ENCODE measurements around the gene NAA16. TPM values are rescaled to one million over a fixed set of nuclear protein-coding genes. Genes with fewer than 3 reads are reported as not detected.

NAA16 gene
- total and polyA plus RNA-seq, 4 donors = 5.0 to 65.6 (median 16.4) TPM

- Histone ChIP-seq H3K27ac (ENCODE audit: low read depth in 1 of 2, low read length in 1 of 2) (no peak overlapping the region), H3K27me3 (ENCODE audit: control insufficient read depth in 3 of 3, insufficient read depth in 3 of 3, low read length in 2 of 3) (no peaks in the 10 kb centered on the region), H3K9ac (ENCODE audit: insufficient read depth in 1 of 2, low read length in 2 of 2) (no peak overlapping the region), H3K4me3 (no peak overlapping the region), H3K4me1 (ENCODE audit: control insufficient read depth in 5 of 5, insufficient read depth in 5 of 5, low read length in 5 of 5) (no peaks in the 10 kb centered on the region), H3K9me3 (ENCODE audit: control insufficient read depth in 4 of 4, insufficient read depth in 3 of 4, low read length in 3 of 4) (peaks cover 0 to 4% (median 0%) of the 10 kb centered on the region in 4 donors), H3K36me3 (ENCODE audit: control insufficient read depth in 4 of 4, insufficient read depth in 4 of 4, low read length in 4 of 4) (no peaks in the 10 kb centered on the region)
- DNase-seq (no peak), ATAC-seq (ENCODE audit: insufficient read depth, low FRiP score) (no peak)
- TF ChIP-seq CTCF (IDR thresholded peaks at IDR 0.05; ENCODE audit: control extremely low read depth, extremely low read depth) = no peak
- WGBS, 2 donors = 81 to 88% methylated on average over 3 of the region's 3 CpGs
These were observed 14.0 kb upstream of the NAA16 start for GRCh38 chr13:41296879-41297646.

GRCh38 chr13:41299316-41300094 lies 11.6 kb upstream of the NAA16 start:
- Histone ChIP-seq H3K27ac (ENCODE audit: low read depth in 1 of 2, low read length in 1 of 2) (no peak overlapping the region), H3K27me3 (ENCODE audit: control insufficient read depth in 3 of 3, insufficient read depth in 3 of 3, low read length in 2 of 3) (no peaks in the 10 kb centered on the region), H3K4me1 (ENCODE audit: control insufficient read depth in 5 of 5, insufficient read depth in 5 of 5, low read length in 5 of 5) (no peaks in the 10 kb centered on the region), H3K9ac (ENCODE audit: insufficient read depth in 1 of 2, low read length in 2 of 2) (no peak overlapping the region), H3K36me3 (ENCODE audit: control insufficient read depth in 4 of 4, insufficient read depth in 4 of 4, low read length in 4 of 4) (no peaks in the 10 kb centered on the region), H3K4me3 (no peak overlapping the region), H3K9me3 (ENCODE audit: control insufficient read depth in 4 of 4, insufficient read depth in 3 of 4, low read length in 3 of 4) (no peaks in the 10 kb centered on the region)
- WGBS, 2 donors = 86 to 87% methylated on average over 4 of the region's 4 CpGs
- ATAC-seq (ENCODE audit: insufficient read depth, low FRiP score) = no peak
- DNase-seq = no peak
- TF ChIP-seq CTCF (IDR thresholded peaks at IDR 0.05; ENCODE audit: control extremely low read depth, extremely low read depth) = no peak

- no peak for ATAC-seq (ENCODE audit: insufficient read depth, low FRiP score)
- Histone ChIP-seq H3K9me3 (ENCODE audit: control insufficient read depth in 4 of 4, insufficient read depth in 3 of 4, low read length in 3 of 4) (no peaks in the 10 kb centered on the region), H3K27ac (ENCODE audit: low read depth in 1 of 2, low read length in 1 of 2) (no peak overlapping the region), H3K4me3 (no peak overlapping the region), H3K36me3 (ENCODE audit: control insufficient read depth in 4 of 4, insufficient read depth in 4 of 4, low read length in 4 of 4) (no peaks in the 10 kb centered on the region), H3K27me3 (ENCODE audit: control insufficient read depth in 3 of 3, insufficient read depth in 3 of 3, low read length in 2 of 3) (no peaks in the 10 kb centered on the region), H3K9ac (ENCODE audit: insufficient read depth in 1 of 2, low read length in 2 of 2) (no peak overlapping the region), H3K4me1 (ENCODE audit: control insufficient read depth in 5 of 5, insufficient read depth in 5 of 5, low read length in 5 of 5) (no peaks in the 10 kb centered on the region)
- TF ChIP-seq CTCF (IDR thresholded peaks at IDR 0.05; ENCODE audit: control extremely low read depth, extremely low read depth) = no peak
- WGBS, 2 donors = 74 to 95% methylated on average over 3 of the region's 3 CpGs
- DNase-seq = peak; percentile 23 to 76 (median 38)
These were observed 8.3 kb upstream of the NAA16 start for GRCh38 chr13:41302743-41303142.

All from lung (tissue), 12 donors.